K562 (cell line): ENCODE measurements around the gene EBF4. TPM values are rescaled to one million over a fixed set of nuclear protein-coding genes. Genes with fewer than 3 reads are reported as not detected.
"Not testable (repeated sequence)": the region's sequence is repeated elsewhere in the genome, so short reads cannot be mapped to it uniquely, and the experiment has no call there.

ENCODE experiments used
- ATAC-seq: fragments of 200-7000 bp; cut with Tn5 transposase; 3 replicates; pipeline ENCODE4 v1.9.1; 2020; ENCODE audit warnings: moderate library complexity
- BruUV-seq: library from RNA; stranded (reverse); fragments of 400-500 nt; replicated peaks from 2 replicates; lab custom pipeline; 2021; lab: Mats Ljungman, UMichigan
- CTCF ChIA-PET: fragments of 300-600 bp; formaldehyde crosslinking; extraction: SDS; loops from one replicate; lab custom pipeline; 2021; ENCODE audit warnings: low intra/inter-chr PET ratio; lab: Yijun Ruan, JAX
- POLR2A ChIA-PET: fragments of 300-600, 350-650 bp; sonication (Branson Sonifier 250); formaldehyde crosslinking; extraction: SDS; loops from one replicate; lab custom pipeline; 2021; ENCODE audit warnings: antibody characterized with exemption, inconsistent platforms; lab: Yijun Ruan, JAX
- DNase-seq, 4 experiments: peaks; one replicate each; pipeline versions ENCODE4 v3.0.0 to v3.0.0-alpha.2; 2011 to 2018; ENCODE audit warnings: low spot score in 3 of 4, mixed read lengths in 3 of 4; ENCODE audit errors: extremely low read depth in 1 of 4
- FAIRE-seq: peaks from 2 replicates; lab custom pipeline; 2011; peaks lifted over from hg19 to GRCh38; lab: Jason Lieb, UNC
- H2AFZ ChIP-seq: 2 replicates; pipeline ENCODE4 v1.6.0; 2011; ENCODE audit warnings: low read depth, low read length, control low read depth, inconsistent platforms
- H3K27ac ChIP-seq: fragments of 200-600 bp; 3 replicates; pipeline ENCODE4 v1.8.0; 2011; ENCODE audit warnings: low read depth, mild to moderate bottlenecking, control low read depth, inconsistent platforms, low read length, moderate library complexity, mixed read lengths; ENCODE audit errors: extremely low read depth
- H3K27me3 ChIP-seq, 2 experiments: fragments of 300-600 bp in 1 of 2; 2 replicates in 1 of 2; 3 replicates in 1 of 2; pipeline versions ENCODE4 v1.6.0 to v1.8.0; 2011; ENCODE audit warnings: inconsistent platforms in 2 of 2, low read length in 2 of 2, mild to moderate bottlenecking in 1 of 2, mixed read lengths in 1 of 2, moderate library complexity in 1 of 2; ENCODE audit not compliant: control insufficient read depth in 2 of 2, insufficient read depth in 2 of 2
- H3K36me3 ChIP-seq: fragments of 300-600 bp; 3 replicates; pipeline ENCODE4 v1.8.0; 2011; ENCODE audit warnings: mild to moderate bottlenecking, low read length, inconsistent platforms; ENCODE audit not compliant: control insufficient read depth, insufficient read depth
- H3K4me1 ChIP-seq, 2 experiments: fragments of 200-600 bp in 1 of 2; replicated peaks in 1 of 2; 2 replicates in 1 of 2; 3 replicates in 1 of 2; pipeline versions ENCODE4 v1.5.1 to v1.8.0; 2011; ENCODE audit warnings: inconsistent platforms in 2 of 2, low read length in 2 of 2, mild to moderate bottlenecking in 1 of 2, mixed read lengths in 1 of 2, moderate library complexity in 1 of 2; ENCODE audit not compliant: control insufficient read depth in 2 of 2, insufficient read depth in 2 of 2
- H3K4me2 ChIP-seq: 2 replicates; pipeline ENCODE4 v1.6.1; 2011; ENCODE audit warnings: low read length, control low read depth, inconsistent platforms, mixed read lengths; ENCODE audit not compliant: insufficient read depth
- H3K4me3 ChIP-seq: fragments of 200-600 bp; sonication (generic), shearing (Covaris generic); 2 replicates; pipeline ENCODE4 v1.5.1; 2016; ENCODE audit warnings: control low read depth, inconsistent platforms
- H3K79me2 ChIP-seq: fragments of 200-600 bp; 3 replicates; pipeline ENCODE4 v1.8.0; 2011; ENCODE audit warnings: low read length, inconsistent platforms; ENCODE audit not compliant: control insufficient read depth, insufficient read depth
- H3K9ac ChIP-seq, 2 experiments: 2 replicates each; pipeline versions ENCODE4 v1.6.0 to v1.6.1; 2011; ENCODE audit warnings: low read depth in 2 of 2, low read length in 2 of 2, control low read depth in 1 of 2, inconsistent platforms in 1 of 2, mild to moderate bottlenecking in 1 of 2, mixed read lengths in 1 of 2; ENCODE audit not compliant: insufficient read depth in 1 of 2
- H3K9me1 ChIP-seq: one replicate; pipeline ENCODE4 v1.6.0; 2011; ENCODE audit warnings: inconsistent platforms, mild to moderate bottlenecking, low read length, moderate library complexity; ENCODE audit not compliant: control insufficient read depth, insufficient read depth
- H3K9me3 ChIP-seq: replicated peaks from 2 replicates; pipeline ENCODE4 v1.5.1; 2011; ENCODE audit warnings: low read depth, low read length, inconsistent platforms; ENCODE audit not compliant: control insufficient read depth, insufficient read depth
- H4K20me1 ChIP-seq: replicated peaks from 2 replicates; pipeline ENCODE4 v1.6.1; 2011; ENCODE audit warnings: low read length, inconsistent platforms, mixed read lengths; ENCODE audit not compliant: control insufficient read depth, insufficient read depth
- ATF3 ChIP-seq, 2 experiments: fragments of 450-650 bp in 1 of 2; sonication (generic) in 1 of 2; formaldehyde crosslinking in 1 of 2; IDR thresholded peaks in 1 of 2; conservative IDR thresholded peaks in 1 of 2; 2 replicates each; pipeline versions ENCODE4 v1.6.1 to v1.8.1; 2016 to 2023; ENCODE audit warnings: mild to moderate bottlenecking in 2 of 2, moderate library complexity in 2 of 2, inconsistent platforms in 1 of 2, missing genetic modification reagents in 1 of 2
- CEBPB ChIP-seq: fragments of 450-650 bp; IDR thresholded peaks from 2 replicates; pipeline ENCODE4 v1.6.1; 2016; ENCODE audit warnings: missing genetic modification characterization, missing compliant biosample characterization
- CEBPG ChIP-seq, 3 experiments: fragments of 200-800 bp in 1 of 3; sonication (Bioruptor generic) in 1 of 3; sonication (generic) in 1 of 3; formaldehyde crosslinking in 1 of 3; IDR thresholded peaks in 2 of 3; conservative IDR thresholded peaks in 1 of 3; 2 replicates each; pipeline versions ENCODE4 v1.6.1 to v1.8.0; 2016 to 2022; ENCODE audit warnings: missing compliant biosample characterization in 2 of 3, missing genetic modification characterization in 2 of 3, mild to moderate bottlenecking in 1 of 3, missing genetic modification reagents in 1 of 3
- TFAP4 ChIP-seq: sonication (generic); formaldehyde crosslinking; IDR thresholded peaks from 2 replicates; pipeline ENCODE4 v1.8.0; 2022; ENCODE audit warnings: missing genetic modification reagents, mild to moderate bottlenecking, moderate library complexity, borderline replicate concordance
- ZBTB40 ChIP-seq, 2 experiments: fragments of 450-650 bp in 1 of 2; sonication (generic) in 1 of 2; formaldehyde crosslinking in 1 of 2; IDR thresholded peaks; 2 replicates each; pipeline versions ENCODE4 v1.7.1 to v1.9.0; 2016 to 2022; ENCODE audit warnings: inconsistent platforms in 1 of 2, mild to moderate bottlenecking in 1 of 2, missing genetic modification reagents in 1 of 2
- ZNF384 ChIP-seq: IDR thresholded peaks from 2 replicates; pipeline ENCODE4 v1.6.1; 2012; ENCODE audit warnings: low read depth, low read length, improper control_type of control experiment
- WGBS: fragments of 100-300 bp; shearing (Covaris generic); methylation state at CpG from one replicate; pipeline ENCODE4 v1.1.6; 2016; ENCODE audit warnings: low coverage, mixed read lengths; ENCODE audit not compliant: insufficient coverage; ENCODE audit errors: missing lambda C conversion rate; 5-methylcytosine and 5-hydroxymethylcytosine counted together
- in situ Hi-C: fragments of 300-500 bp; cut with MboI; formaldehyde crosslinking; loops from 4 replicates; pipeline ENCODE4 v1.15.0; 2018; ENCODE audit warnings: inconsistent platforms, mixed read lengths
- intact Hi-C: fragments of 100-400 bp; cut with micrococcal nuclease; formaldehyde crosslinking; loops from 2 replicates; pipeline ENCODE4 v1.14.2; 2022
- polyA plus RNA-seq, 8 experiments: library from polyadenylated mRNA; depleted of rRNA in 4 of 8; stranded (reverse) in 5 of 8; unstranded in 3 of 8; fragments of >200 nt; fragmentation: Nextera tagmentation in 2 of 8; fragmentation: Illumina TruSeq in 1 of 8; extraction: Ambion mirVana in 2 of 8; extraction: Trizol in 1 of 8; gene quantifications; 2 replicates each; pipeline versions ENCODE4 v1.2.1 to v1.2.3, GENCODE V29; 2011 to 2014; ENCODE audit warnings: inconsistent platforms in 1 of 8, missing spikeins in 1 of 8
- total RNA-seq, 7 experiments: library from RNA; depleted of rRNA in 6 of 7; stranded (reverse); fragments of >200 nt in 6 of 7; fragmentation: Illumina TruSeq in 2 of 7; extraction: Trizol in 2 of 7; gene quantifications; 2 replicates each; pipeline versions ENCODE4 v1.2.1 to v1.2.3, GENCODE V29; 2011 to 2021; ENCODE audit warnings: low replicate concordance in 1 of 7

The EBF4 gene
- total and polyA plus RNA-seq, 9 of the 15 experiments (the other 6 are each of a cell fraction or from before 2014, with no cell fraction given), result 0.09 TPM; not detected in 8

- H3K9me3 ChIP-seq; H3K4me1 ChIP-seq; BruUV-seq; H4K20me1 ChIP-seq; H3K27me3 ChIP-seq; DNase-seq; H3K79me2 ChIP-seq; H3K9me1 ChIP-seq; H2AFZ ChIP-seq; H3K4me3 ChIP-seq; H3K4me2 ChIP-seq; CTCF ChIA-PET; H3K36me3 ChIP-seq; H3K27ac ChIP-seq; FAIRE-seq; H3K9ac ChIP-seq; ATAC-seq; TF ChIP-seq ZBTB40 (CRISPR knock-in tag; IDR thresholded peaks at IDR 0.05); ATF3 (CRISPR knock-in tag; conservative IDR thresholded peaks at IDR 0.05): not testable (repeated sequence)
- 14% methylated on average over 3 of the region's 4 CpGs for WGBS
- POLR2A ChIA-PET, result interaction anchor here (0.6 kb wide), 1 partner anchor 9 kb away, joined by 3 read pairs; no protein-coding TSS in a partner anchor
- TF ChIP-seq ZBTB40 (IDR thresholded peaks at IDR 0.05) (0 out of 2 replicates have a peak, but pooled peaks have one; percentile 29), CEBPB (tag) (peak; percentile 74), ATF3 (IDR thresholded peaks at IDR 0.05) (peak; percentile 61), TFAP4 (CRISPR knock-in tag) (0 out of 2 replicates have a peak, but pooled peaks have one; percentile 24), ZNF384 (peak; percentile 39), CEBPG (CRISPR knock-in tag; IDR thresholded peaks at IDR 0.05) (peak; percentile 93), CEBPG (tag; conservative IDR thresholded peaks at IDR 0.05 in 1 of 2, IDR thresholded peaks at IDR 0.05 in 1 of 2) (peak; percentile 61 to 62)
- in situ Hi-C loops (loop anchor here (5.0 kb wide), 1 partner anchor 167 kb away; no protein-coding TSS in a partner anchor), intact Hi-C loops (loop anchor here (5.0 kb wide), 1 partner anchor 167 kb away; no protein-coding TSS in a partner anchor)
Measured at GRCh38 chr20:2684817-2685216, 7.8 kb upstream of the EBF4 start.
